GM11168 (cell line): ENCODE measurements around the gene VPS33B.
"Not testable (repeated sequence)": the region's sequence is repeated elsewhere in the genome, so short reads cannot be mapped to it uniquely, and the experiment has no call there.

Experiments used
- in situ Hi-C: fragments of 300-500 bp; cut with MboI; formaldehyde crosslinking; loops from one replicate; pipeline ENCODE4 v1.12.0; 2022; ENCODE audit warnings: low sequenced_read_pairs; ENCODE audit not compliant: unreplicated experiment

The VPS33B gene

DNA sequence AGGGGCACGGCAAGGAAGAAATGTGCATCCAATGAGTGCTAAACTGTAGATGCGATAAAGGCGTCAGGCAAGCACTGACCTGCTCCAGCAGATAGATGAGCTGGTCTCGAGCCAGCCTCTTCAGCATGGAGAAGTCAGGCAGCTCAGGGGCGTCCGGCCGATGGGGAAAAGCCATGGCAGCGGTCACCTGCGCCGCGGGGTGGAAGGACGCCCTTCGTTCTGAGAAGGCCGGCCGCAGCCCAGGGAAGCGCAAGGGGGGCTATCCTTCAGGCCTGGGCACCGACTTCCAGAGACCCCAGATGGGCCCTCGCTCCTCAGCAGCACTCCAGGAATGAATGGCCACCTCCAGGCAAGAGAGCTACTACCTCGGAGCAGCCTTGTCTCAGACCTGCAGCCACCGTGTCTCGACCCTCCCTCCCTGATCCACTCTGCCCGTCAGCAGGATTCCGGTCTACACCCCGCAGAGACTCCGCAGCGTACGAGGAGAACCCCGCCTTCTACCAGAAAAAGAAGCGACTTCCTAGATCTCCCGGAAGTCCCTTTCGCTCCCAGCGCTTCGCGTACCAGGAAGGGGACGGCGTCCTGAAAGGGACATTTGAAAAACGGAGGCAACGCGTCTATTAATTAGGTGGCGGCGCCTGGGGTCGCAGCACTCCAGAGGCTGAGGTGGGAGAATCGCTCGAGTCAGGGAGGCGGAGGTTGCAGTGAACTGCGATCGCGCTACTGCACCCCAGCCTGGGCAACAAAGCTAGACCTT lies at the start of gene VPS33B:
Gene VPS33B (minus strand): TSS at position 520 of the 757 bp plus-strand sequence. CDS start 345 bp downstream, at position 175.
- in situ Hi-C loops: no loop called here

DNA sequence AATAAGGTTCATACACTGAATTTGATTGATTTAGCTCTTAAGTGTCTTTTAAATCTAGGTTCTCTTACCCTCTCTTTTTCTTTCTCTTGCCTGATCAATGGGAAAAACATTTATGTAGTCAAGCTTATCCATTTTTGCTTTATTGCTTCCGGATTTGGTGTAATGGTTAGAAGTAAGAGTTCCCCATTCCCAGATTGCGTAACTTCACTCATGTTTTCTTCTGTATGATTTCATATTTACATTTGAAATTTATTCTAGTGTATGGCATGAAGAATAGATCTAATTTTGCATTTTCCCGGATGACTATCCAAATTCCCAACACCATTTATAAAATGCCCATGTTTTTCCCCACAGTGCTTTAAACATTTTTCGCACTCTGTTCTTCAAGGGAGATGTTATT lies 49.8 kb upstream of the VPS33B start:
- in situ Hi-C loops: no loop called here

DNA sequence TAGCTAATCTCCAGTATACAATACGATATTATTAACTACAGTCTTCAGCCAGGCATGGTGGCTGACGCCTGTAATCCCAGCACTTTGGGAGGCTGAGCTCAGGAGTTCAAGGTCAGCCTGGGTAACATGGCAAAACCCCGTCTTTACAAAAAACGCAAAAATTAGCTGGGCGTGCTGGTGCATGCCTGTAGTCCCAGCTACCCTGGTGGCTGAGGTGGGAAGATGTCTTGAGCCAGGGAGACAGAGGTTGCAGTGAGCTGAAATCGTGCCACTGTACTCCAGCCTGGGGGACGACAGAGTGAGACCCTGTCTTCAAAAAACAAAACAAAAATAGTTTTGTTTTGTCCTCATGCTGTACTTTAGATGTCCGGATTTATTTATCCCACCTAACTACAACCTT lies 48.5 kb upstream of the VPS33B start:
- in situ Hi-C loops: no loop called here

DNA sequence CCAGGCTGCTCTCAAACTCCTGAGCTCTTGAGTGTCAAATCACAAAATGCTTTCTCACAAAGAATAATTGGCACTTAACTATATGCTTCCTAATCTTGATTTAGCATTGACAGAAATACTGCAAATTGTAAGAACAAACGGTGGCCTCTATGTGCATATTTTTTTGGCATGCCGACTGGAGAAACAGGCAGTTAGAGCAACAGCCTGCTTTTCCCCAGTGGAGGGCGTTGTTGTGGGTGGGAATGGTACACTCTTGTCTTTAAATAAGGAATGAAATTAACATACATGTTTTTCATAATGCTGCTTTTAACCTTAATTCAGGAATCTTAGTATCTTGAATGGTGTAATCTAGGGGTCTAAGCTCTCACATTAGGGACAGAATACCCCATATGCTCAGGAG lies 46.6 kb upstream of the VPS33B start:
- in situ Hi-C loops: no loop called here

DNA sequence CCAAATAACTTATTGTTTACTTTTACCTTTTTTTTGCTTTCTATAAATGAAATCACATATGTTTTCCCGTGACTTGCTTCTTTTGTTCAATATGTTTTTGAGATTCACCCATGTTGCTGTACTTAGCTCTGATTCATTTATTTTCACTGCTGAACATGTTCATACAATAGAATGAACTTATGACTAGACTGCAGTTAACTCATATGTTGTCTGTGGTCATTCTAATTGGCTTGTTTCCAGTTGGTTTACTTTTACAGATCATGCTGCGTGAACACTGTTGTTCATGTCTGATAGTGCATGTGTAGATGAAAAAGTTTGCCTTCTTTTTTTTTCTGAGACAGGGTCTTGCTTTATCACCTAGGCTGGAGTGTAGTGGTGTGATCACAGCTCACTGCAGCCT lies 46.0 kb upstream of the VPS33B start:
- in situ Hi-C loops: no loop called here

DNA sequence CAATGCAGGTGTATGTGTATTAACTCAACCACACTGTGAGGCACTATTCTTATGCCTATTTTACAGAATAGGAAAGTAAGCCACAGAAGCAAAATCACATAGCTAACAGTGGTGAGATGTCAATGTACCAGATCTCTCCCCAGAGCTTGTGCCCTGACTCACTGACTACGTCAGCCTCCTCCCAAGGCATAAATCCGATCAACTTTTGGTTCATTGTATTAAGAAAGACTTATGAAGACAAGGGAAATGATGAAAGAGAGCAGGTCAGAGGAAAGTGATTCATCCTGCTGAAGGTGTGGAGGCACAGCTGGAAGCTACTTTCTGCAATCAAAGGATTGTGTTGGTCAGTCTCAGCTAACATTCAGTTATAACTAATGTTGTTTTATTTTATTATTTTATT lies 44.6 kb upstream of the VPS33B start:
- in situ Hi-C loops: no loop called here

DNA sequence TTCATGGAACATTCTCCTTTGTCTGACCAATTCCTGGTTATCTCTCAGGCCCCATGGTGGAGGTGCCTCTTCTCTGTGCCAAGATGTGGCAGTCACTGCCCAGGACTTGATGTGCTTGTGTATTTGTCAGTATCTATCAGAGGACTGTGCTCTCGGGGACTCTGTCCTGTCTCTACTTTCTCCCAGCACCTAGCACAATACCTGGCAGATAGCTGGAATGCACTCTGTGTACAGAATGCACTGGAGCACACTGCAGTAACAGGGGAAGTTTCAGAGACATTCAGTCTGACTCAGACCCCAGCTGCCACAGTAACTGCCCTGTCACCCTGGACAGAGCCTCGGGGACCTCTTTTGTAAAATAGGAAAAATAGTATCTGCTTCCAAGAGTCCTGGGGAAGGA lies 43.1 kb upstream of the VPS33B start:
- in situ Hi-C loops: no loop called here

DNA sequence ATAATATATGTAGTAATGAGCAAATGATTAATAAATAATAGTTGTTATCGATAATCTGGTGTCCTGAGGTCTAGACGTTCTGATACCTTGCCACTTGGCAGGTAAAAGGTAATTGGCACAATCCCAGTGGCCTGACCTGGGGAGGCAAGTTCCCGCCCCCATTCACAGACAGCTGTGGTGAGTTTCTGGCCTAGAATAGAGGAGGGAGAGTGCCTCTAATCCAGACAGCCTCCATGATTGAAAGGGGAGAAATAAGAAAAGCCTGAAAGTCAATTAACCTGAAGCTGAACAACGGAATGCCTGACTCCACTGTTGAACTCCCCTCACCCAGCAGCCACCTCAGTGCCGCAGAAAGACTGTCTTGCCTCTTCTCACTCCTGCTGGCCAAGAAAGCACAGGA lies 39.6 kb upstream of the VPS33B start:
- in situ Hi-C loops: no loop called here

DNA sequence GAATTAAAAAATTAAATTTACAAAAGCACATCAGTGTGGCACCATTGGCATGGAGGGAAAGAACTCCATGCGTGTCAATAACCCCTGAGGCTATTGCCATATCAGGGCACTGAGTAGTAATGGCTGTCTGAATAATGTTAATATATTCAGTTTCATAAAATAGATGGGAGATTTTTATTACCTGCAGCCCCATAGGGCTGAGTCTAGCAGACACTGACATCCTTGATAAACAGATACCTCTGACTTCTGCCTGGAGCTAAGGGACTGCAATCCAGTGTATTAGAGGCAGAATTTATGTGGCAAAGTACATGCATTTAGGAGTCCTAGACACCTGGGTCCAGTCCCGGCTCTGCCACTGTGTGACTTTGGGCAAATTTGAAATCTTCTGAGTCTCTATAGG lies 38.8 kb upstream of the VPS33B start:
- in situ Hi-C loops: no loop called here

DNA sequence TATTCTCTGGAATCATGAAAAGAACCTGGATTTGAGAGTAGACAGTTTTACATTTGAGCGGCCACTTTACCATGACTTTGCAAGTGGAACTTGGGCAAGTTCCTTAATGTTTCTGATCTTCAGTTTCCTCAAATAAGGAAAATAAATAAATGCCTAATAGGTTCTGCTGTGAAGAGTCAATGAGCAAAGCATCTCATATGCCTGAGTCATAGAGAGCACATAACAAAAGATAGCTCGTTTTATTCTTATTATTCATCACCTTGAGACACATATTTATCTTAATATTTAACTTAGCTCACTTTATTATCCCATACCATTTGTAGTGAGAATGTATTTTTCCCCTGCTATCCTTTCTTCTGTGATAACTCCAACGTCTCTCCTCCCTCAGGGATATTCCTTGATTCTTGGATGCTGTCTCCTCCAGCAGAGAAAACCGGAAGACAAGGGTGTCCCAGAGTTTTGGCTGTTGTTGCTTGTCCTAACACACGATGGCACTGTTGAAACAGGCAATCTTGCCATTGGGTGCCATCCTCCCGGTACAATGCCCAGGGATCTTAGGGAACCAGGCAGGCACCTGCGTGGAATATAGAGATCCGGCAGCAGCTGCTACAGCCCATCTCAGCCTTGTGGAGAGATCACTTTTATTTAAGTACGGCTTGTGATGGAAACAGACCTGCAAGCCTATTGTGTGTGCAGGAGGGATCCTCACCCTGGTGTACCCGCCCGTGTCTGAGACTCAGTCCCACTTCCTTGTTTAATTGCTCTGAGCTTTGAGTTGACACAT lies 33.3 kb upstream of the VPS33B start:
- in situ Hi-C loops: loop anchor here (5.0 to 10.0 kb wide), 2 partner anchors 179 to 217 kb away; no protein-coding TSS in a partner anchor

DNA sequence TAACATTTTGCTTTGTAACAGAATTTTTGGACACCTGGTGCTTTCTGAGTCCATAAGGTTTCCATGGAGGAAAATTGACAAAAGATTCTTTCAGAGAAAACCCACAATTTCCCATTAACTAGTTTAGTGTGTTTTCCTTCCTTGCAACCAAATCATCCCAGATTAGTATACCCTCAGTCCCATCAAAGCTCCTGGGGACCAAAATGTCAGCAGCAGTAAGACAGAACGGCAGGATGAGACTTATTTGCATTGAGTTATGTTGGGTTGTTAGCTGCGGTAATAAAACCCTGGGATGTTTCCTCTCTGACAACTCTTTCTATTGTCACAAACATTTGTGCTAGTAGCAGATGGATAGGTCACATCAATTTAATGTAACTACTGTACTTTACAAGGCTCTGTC lies 32.4 kb upstream of the VPS33B start:
- in situ Hi-C loops: loop anchor here (5.0 to 10.0 kb wide), 2 partner anchors 180 to 217 kb away; no protein-coding TSS in a partner anchor

DNA sequence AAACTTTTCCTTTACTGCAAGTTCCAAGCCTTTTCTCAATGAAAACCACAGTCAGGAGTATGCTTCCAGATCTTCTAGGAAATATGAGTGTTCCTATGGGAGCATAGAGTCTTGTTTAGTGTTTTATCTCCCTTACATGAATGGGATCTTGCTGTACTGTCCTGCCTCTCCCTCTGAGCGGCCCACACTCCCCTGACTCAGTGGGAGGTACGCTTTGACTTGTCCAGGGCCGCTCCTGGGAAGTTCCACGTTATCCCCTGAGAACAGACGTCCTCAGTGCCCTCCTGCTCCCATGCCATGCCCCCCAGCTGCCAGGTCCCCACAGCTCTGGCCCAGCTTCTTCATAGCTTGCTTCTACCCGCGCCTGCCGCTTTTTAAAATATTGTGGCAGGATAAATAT lies 28.9 kb upstream of the VPS33B start:
- in situ Hi-C loops: loop anchor here (10.0 kb wide), 1 partner anchor 184 kb away; no protein-coding TSS in a partner anchor

DNA sequence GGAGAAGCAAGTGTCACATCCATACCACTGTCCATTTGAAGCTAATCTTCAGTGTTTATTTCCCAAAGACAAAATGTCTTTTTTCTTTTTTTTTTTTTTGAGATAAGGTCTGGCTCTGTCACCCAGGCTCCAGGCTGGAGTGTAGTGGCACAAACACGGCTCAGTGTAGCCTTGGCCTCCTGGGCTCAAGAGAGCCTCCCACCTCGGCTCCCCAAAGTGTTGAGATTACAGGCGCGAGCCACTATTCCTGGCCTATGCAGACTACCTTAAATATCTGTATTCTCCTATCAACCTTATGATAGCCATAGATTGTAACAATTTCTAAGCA lies 27.7 kb upstream of the VPS33B start:
- in situ Hi-C loops: loop anchor here (10.0 kb wide), 1 partner anchor 185 kb away; no protein-coding TSS in a partner anchor

DNA sequence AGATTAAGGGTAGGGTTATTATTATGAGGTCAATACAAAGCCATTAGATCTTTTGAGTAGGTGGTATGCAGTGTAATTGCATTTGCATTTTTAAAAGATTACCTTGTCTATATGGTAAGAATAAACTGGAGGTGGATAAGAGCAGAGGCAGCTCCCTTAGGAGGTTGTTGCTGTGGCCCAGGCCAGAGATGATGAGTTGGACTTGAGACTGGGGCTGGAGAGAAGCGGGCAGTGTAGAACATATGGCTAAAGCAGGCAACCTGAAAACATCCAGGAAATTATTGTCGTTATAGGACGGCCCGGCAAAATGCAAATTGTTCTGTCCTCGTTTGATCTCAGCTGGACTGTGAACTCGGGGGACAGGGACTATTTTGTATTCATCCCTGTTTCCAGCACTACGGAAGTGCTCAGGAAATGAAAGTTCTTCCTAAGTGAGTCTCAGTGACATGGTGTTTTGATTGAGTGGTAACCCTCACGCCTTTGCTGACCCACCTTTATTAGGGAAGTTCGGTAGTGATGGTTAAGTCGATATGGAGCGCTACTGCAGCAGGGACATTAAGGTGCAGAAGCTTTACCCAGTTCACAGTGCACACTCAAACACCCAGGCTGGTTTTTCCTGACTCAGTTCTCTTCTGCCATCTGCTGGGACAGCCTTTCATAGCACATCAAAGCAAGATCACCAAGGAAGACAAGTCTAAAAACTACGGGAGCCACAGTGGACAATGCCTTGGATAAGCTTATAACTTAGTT lies 27.2 kb upstream of the VPS33B start:
- in situ Hi-C loops: loop anchor here (10.0 kb wide), 1 partner anchor 185 kb away; no protein-coding TSS in a partner anchor

DNA sequence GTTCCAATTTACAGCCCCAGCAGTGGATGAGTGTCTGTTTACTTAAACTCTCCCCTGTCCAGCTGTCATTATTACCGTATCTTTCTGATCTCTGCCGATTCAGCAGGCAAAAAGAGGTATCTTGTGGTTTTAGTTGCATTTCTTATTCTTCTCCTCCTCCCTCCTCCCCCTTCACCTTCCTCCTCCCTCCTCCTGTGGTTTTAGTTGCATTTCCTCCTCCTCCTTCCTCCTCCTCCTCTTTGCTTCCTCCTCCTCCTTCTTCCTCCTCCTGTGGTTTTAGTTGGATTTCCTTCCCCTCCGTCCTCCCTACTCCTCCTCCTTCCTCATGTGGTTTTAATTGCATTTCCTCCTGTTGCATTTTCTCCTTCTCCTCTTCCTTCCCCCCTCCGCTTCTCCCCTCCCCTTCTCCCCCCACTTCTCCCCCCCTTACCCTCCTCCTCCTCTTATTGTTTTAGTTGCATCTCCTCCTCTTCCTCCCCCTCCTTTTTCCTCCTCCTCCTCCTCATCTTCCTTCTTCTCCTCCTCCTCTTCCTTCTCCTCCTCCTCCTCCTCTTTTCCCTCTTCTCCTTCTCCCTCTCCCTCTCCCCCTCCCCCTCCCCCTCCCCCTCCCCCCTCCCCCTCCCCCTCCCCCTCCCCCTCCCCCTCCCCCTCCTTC lies 25.3 kb upstream of the VPS33B start:
- in situ Hi-C loops: no loop called here

DNA sequence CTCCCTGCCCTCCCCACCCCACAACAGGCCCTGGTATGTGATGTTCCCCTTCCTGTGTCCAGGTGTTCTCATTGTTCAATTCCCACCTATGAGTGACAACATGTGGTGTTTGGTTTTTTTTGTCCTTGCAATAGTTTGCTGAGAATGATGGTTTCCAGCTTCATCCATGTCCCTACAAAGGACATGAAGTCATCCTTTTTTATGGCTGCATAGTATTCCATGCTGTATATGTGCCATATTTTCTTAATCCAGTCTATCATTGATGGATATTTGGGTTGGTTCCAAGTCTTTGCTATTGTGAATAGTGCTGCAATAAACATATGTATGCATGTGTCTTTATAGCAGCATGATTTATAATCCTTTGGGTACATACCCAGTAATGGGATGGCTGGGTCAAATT lies 23.7 kb upstream of the VPS33B start:
- in situ Hi-C loops: not testable (repeated sequence)

DNA sequence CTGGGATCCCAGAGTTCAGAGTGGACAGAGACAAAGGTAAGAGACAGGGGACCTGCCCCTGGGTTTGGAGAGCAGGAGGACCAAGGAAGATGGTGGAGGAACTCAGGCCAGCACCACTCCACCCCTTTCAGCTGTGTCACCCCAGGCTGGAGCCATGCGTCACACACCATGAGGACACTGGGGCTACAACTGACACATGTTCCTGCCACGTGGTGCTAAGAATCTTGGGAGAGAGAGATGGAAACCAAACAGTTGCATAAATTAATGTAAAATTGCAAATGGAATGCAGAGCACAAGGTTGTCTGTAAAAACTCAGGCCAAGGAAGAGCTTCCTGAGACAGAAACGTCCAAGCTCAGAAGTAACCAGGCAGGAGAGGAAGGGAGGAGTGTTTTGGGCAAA lies 22.7 kb upstream of the VPS33B start:
- in situ Hi-C loops: no loop called here

DNA sequence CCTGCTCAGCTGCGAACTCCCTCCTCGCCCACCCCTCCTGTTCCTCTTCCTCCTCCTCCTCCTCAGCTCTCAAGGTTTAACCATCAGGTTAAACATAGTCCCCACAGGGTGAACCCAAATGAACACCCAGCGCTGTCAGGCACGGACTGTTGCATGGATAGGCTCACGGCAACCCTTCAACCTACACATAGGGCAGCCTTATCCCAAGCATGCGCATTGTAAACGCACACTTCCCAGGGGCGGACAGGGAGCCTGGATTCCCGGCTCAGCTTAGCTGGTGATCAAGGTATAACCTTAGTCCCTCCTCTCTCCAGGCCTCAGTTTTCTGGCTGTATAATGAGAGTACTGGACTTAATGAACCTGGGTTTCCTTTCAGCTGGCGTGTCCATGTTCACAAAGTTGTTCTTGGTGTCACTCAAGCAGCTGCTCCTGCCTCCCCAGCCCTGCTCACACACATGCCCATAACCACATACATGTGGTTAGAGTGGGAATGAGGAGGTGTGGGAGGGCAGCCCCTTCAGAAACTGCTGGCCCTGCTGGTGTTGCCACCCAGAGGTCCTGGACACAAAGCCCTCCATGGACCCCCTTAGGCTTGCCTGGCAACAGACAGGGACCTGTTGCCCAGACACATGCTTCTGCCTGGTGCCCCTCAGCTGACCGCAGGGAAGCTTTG lies 20.9 kb upstream of the VPS33B start:
- in situ Hi-C loops: no loop called here

DNA sequence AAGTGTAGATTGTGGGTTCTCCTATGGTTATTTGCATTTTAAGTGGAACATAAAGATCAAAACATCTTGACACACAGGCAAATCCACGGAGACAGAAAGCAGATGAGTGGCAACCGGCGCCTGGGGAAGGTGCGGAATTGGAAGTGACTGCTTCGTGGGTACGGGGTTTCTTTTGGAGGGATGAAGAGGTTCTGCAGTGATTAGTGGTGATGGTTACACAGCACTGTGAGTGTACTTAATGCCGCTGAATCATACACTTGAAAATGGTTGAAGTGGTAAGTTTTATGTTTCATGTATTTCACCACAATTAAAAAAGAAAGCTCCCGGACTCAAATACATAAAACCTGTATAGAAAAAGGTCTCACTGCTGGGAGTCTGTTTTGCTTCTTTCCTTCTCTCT lies 18.5 kb upstream of the VPS33B start:
- in situ Hi-C loops: no loop called here

DNA sequence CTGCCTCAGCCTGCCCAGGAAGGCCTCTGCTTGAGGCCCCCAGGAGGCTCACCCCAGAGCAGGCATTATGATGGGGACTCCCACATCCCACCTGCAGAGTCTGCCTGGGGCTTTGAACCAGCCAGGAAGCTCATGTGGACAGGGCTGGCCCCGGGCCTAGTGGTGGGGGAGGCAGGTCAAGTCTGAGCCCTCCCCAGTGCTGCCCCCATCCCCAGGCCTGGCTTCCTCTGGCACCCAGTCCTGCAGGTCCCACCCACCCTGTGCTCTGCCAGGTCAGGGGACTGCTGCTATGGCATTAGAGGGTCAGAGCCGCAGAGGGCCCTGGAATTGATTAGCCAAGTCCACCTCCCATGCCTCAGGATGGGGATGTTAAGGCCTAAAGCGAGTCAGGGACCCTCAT lies 17.6 kb upstream of the VPS33B start:
- in situ Hi-C loops: loop anchor here (10.0 kb wide), 1 partner anchor 85 kb away; the partner anchor contains the start of gene RCCD1
